MCF 10A (cell line): ENCODE measurements around the gene ZFP92. TPM values are rescaled to one million over a fixed set of nuclear protein-coding genes. Genes with fewer than 3 reads are reported as not detected.

ENCODE experiments used
- BruUV-seq: library from RNA; stranded (reverse); fragments of 400-500 nt; replicated peaks from 2 replicates; lab custom pipeline; 2021; lab: Mats Ljungman, UMichigan
- CTCF ChIA-PET: fragments of 300-600 bp; sonication (Branson Sonifier 250); formaldehyde crosslinking; extraction: SDS; loops from one replicate; lab custom pipeline; 2021; ENCODE audit warnings: antibody characterized with exemption, inconsistent platforms; lab: Yijun Ruan, JAX
- POLR2A ChIA-PET: fragments of 300-600, 350-650 bp; sonication (Branson Sonifier 250); formaldehyde crosslinking; extraction: SDS; loops from one replicate; lab custom pipeline; 2020; ENCODE audit warnings: antibody characterized with exemption, inconsistent platforms; lab: Yijun Ruan, JAX
- DNase-seq: peaks from one replicate; pipeline ENCODE4 v3.0.0-alpha.2; 2018; ENCODE audit not compliant: unreplicated experiment
- H3K27ac Mint-ChIP-seq: one replicate; pipeline ENCODE4 v1.8.0; 2022; ENCODE audit warnings: mild to moderate bottlenecking, low read depth, mixed read lengths; ENCODE audit not compliant: unreplicated experiment
- H3K27me3 Mint-ChIP-seq: one replicate; pipeline ENCODE4 v1.8.0; 2022; ENCODE audit warnings: mixed read lengths; ENCODE audit not compliant: insufficient read depth, unreplicated experiment
- H3K36me3 Mint-ChIP-seq: one replicate; pipeline ENCODE4 v1.8.0; 2022; ENCODE audit warnings: mild to moderate bottlenecking, moderate library complexity, mixed read lengths; ENCODE audit not compliant: insufficient read depth, unreplicated experiment
- H3K4me1 Mint-ChIP-seq: one replicate; pipeline ENCODE4 v1.8.0; 2022; ENCODE audit warnings: mixed read lengths; ENCODE audit not compliant: insufficient read depth, unreplicated experiment
- H3K4me3 Mint-ChIP-seq: one replicate; pipeline ENCODE4 v1.8.0; 2022; ENCODE audit warnings: mild to moderate bottlenecking, moderate library complexity, mixed read lengths; ENCODE audit not compliant: unreplicated experiment
- H3K9me3 Mint-ChIP-seq: one replicate; pipeline ENCODE4 v1.8.0; 2022; ENCODE audit warnings: mixed read lengths; ENCODE audit not compliant: unreplicated experiment
- intact Hi-C: fragments of 100-400 bp; cut with micrococcal nuclease; formaldehyde crosslinking; loops from 2 replicates; pipeline ENCODE4 v1.14.1; 2022
- total RNA-seq: library from RNA; stranded (reverse); gene quantifications from 2 replicates; pipeline ENCODE4 v1.2.3, GENCODE V29; 2022
- TF ChIP-seq, protein P1 (sequence below): fragments of 200-600 bp; IDR thresholded peaks from one replicate; pipeline ENCODE4 v1.8.0; 2022; ENCODE audit warnings: antibody characterized with exemption, mild to moderate bottlenecking; ENCODE audit not compliant: unreplicated experiment

The ZFP92 gene
- total RNA-seq, 1 experiment from 2014 or later: not detected

DNA sequence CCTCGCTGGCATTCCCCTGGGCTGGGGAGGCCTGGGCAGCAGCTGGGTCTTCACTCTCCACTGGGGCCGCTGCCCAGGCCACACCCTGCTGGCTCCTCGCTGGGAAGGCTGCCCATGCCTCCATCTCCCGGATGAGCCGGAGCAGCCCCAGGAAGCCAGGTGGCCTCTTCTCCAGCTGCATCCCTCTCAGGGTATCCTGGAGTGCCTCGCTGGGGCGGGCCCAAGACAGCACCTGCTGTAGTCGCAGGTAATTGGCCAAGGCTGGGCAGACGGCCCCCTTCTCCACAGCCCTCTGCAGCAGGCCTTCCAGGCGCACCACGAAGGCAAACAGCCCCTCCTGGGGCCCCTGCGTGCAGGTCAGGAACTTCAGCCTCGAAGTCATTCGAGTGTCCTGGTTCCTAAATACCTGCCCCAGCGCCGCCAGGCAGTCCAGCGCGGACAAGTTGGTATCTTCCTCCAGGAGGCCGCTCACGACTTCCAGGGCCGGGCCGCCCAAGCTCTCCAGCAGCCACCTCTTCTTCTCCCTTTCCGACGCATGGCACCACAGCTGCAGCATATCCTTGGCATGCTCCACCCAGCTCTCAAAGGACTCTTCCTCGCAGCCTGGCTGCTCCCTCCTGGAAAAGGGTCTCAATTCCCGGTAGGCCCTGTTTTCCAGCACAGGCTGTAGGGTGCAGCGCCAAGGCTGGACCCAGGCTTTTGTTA is 13.9 kb upstream of the ZFP92 start:
- TF ChIP-seq, protein P1, sequence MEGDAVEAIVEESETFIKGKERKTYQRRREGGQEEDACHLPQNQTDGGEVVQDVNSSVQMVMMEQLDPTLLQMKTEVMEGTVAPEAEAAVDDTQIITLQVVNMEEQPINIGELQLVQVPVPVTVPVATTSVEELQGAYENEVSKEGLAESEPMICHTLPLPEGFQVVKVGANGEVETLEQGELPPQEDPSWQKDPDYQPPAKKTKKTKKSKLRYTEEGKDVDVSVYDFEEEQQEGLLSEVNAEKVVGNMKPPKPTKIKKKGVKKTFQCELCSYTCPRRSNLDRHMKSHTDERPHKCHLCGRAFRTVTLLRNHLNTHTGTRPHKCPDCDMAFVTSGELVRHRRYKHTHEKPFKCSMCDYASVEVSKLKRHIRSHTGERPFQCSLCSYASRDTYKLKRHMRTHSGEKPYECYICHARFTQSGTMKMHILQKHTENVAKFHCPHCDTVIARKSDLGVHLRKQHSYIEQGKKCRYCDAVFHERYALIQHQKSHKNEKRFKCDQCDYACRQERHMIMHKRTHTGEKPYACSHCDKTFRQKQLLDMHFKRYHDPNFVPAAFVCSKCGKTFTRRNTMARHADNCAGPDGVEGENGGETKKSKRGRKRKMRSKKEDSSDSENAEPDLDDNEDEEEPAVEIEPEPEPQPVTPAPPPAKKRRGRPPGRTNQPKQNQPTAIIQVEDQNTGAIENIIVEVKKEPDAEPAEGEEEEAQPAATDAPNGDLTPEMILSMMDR: no peak
- H3K4me3 Mint-ChIP-seq: no peak overlapping the region
- POLR2A ChIA-PET: no interaction called here
- H3K27me3 Mint-ChIP-seq: peaks cover 4% of the 10 kb centered on the region
- DNase-seq: no peak
- no peaks in the 10 kb centered on the region for H3K36me3 Mint-ChIP-seq
- BruUV-seq: no TSS peak
- H3K4me1 Mint-ChIP-seq: no peaks in the 10 kb centered on the region
- no peaks in the 10 kb centered on the region for H3K9me3 Mint-ChIP-seq
- CTCF ChIA-PET: no interaction called here
- intact Hi-C loops: no loop called here
- no peak overlapping the region for H3K27ac Mint-ChIP-seq

DNA sequence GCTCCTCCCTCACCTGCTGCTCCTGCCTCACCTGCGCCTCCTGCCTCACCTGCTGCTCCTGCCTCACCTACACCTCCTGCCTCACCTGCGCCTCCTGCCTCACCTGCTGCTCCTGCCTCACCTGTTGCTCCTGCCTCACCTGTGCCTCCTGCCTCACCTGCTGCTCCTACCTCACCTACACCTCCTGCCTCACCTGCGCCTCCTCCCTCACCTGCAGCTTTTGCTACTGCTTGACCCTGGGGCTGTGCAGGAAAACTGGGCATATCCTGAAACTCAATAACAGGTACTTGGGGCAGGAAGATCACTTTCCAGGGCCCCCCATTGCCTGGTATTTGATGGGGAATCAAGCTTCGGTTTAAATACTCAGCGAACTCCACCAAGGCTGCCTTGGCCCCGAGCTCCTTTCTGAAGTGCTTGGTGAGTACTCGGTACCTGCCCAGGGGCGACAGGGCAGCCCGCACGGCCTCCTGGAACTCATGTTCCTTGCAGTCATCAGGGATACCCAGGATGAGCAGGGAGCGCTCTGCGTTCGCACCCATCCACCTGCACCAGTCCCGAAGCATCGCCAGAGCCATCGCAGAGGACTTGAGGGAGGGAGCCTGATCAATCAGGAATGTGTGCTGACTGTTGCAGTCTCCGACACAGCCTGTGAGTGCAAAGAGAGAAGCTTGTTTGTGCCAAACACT is 12.9 kb upstream of the ZFP92 start:
- H3K4me3 Mint-ChIP-seq: no peak overlapping the region
- intact Hi-C loops: no loop called here
- peaks cover 14% of the 10 kb centered on the region for H3K27me3 Mint-ChIP-seq
- CTCF ChIA-PET: interaction anchor here (0.7 kb wide), 1 partner anchor 443 kb away, joined by 3 read pairs; no protein-coding TSS in a partner anchor
- TF ChIP-seq, protein P1: no peak
- H3K9me3 Mint-ChIP-seq: no peaks in the 10 kb centered on the region
- BruUV-seq: no TSS peak
- H3K4me1 Mint-ChIP-seq: no peaks in the 10 kb centered on the region
- POLR2A ChIA-PET: no interaction called here
- H3K36me3 Mint-ChIP-seq: no peaks in the 10 kb centered on the region
- H3K27ac Mint-ChIP-seq: no peak overlapping the region
- no peak for DNase-seq

DNA sequence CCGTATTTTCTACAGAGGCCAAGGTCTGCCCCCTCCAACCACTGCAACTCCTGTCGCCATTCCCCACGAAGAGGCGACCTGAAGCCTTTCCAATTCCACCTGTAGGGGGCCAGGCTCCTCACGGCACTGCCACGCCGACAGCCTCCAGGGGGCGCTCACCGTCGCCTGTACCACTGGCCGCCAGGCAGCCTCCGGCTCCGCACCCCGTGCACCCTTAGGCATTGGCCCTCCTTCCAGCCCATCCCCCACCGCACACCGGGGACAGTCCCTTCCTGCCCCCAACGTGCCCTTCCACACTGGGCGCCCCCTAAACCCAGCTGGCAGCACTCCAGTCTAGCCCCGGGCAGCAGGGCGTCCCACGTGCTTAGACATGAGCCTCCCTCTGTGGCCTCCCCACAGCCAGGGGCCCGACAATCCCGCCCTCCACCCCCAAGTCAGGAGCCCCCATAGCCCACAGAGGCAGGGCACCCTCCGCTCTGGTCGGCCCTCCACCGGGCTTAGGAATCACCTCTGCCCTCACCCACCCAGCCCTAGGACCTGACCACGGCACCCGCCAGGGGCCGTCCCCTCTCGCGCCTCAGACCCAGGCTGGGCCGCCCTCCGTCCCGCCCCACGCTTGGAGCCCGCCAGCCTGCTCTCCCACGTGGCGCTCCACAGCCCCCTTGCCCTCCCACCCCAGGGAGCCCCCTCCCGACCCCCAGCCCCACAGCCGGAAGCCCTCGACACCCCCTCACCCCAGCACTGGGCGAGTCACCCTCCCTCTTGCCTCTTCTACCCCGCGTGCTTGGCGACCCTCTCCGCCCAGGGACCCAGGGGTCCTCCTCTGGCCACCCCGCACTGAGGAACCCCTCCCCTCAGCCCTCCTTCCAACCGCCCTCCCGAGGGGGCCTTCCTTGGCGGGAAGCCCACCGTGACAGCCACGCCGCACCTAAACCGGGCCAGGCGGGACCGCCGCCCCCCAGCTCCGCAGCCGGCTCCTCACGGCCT is 10.8 kb upstream of the ZFP92 start:
- Mint-ChIP-seq H3K4me3 (no peak overlapping the region), H3K4me1 (no peaks in the 10 kb centered on the region), H3K27me3 (peaks cover 29% of the 10 kb centered on the region), H3K27ac (no peak overlapping the region), H3K36me3 (no peaks in the 10 kb centered on the region), H3K9me3 (no peaks in the 10 kb centered on the region)
- BruUV-seq: no TSS peak
- CTCF ChIA-PET: no interaction called here
- TF ChIP-seq, protein P1: peak; percentile 31
- POLR2A ChIA-PET: no interaction called here
- intact Hi-C loops: no loop called here
- peak; percentile 33 for DNase-seq
